Thoracic aorta (tissue), 2 donors: ENCODE results near the gene GNG2. TPM values are rescaled to one million over a fixed set of nuclear protein-coding genes. Genes with fewer than 3 reads are reported as not detected.

Experiments used
- ATAC-seq: fragments of 150-250 bp; one replicate; pipeline ENCODE4 v1.8.0; 2017; ENCODE audit warnings: low read depth; ENCODE audit not compliant: insufficient number of reproducible peaks, low FRiP score
- DNase-seq: peaks from one replicate; pipeline ENCODE4 v3.0.0-alpha.2; 2020; ENCODE audit warnings: low spot score
- H3K27ac ChIP-seq, 2 donors: fragments of 200-600 bp; sonication (generic); 1 replicate in 1 of 2; 2 replicates in 1 of 2; pipeline ENCODE4 v1.5.1; 2016; ENCODE audit warnings: mild to moderate bottlenecking in 2 of 2, moderate library complexity in 2 of 2
- H3K27me3 ChIP-seq: fragments of 200-600 bp; sonication (generic); replicated peaks from 2 replicates; pipeline ENCODE4 v1.6.0; 2016; ENCODE audit warnings: mild to moderate bottlenecking; ENCODE audit not compliant: insufficient read depth
- H3K36me3 ChIP-seq: fragments of 200-600 bp; sonication (generic); one replicate; pipeline ENCODE4 v1.5.1; 2016
- H3K4me1 ChIP-seq, 2 donors: fragments of 200-600 bp; sonication (generic); 1 replicate in 1 of 2; 2 replicates in 1 of 2; pipeline versions ENCODE4 v1.5.1 to v1.6.0; 2016; ENCODE audit warnings: low read depth in 2 of 2, mild to moderate bottlenecking in 1 of 2; ENCODE audit not compliant: control insufficient read depth in 1 of 2
- H3K4me3 ChIP-seq: fragments of 200-600 bp; sonication (generic); 2 replicates; pipeline ENCODE4 v1.5.1; 2016; ENCODE audit warnings: mild to moderate bottlenecking
- H3K9me3 ChIP-seq: fragments of 200-600 bp; sonication (generic); 2 replicates; pipeline ENCODE4 v1.5.1; 2016
- CTCF ChIP-seq: fragments of 200-600 bp; sonication (generic); IDR thresholded peaks from one replicate; pipeline ENCODE4 v1.5.1; 2019; ENCODE audit warnings: antibody characterized with exemption
- total RNA-seq, 2 donors: library from RNA; depleted of rRNA; stranded (reverse); fragments of >200 nt; gene quantifications; one replicate each; pipeline versions ENCODE4 v1.1.0 to v1.2.3, GENCODE V29; 2016

The GNG2 gene
- total RNA-seq, 2 donors from 2014 or later, result 8.7 to 9.3 TPM

- TF ChIP-seq CTCF, result no peak
- H3K4me1 ChIP-seq, result peaks cover 0 to 5% of the 10 kb centered on the region in 2 donors
- no peak overlapping the region for H3K27ac ChIP-seq
- no peaks in the 10 kb centered on the region for H3K36me3 ChIP-seq
- no peaks in the 10 kb centered on the region for H3K27me3 ChIP-seq
- no peaks in the 10 kb centered on the region for H3K9me3 ChIP-seq
- ATAC-seq (no peak), DNase-seq (no peak)
- no peak overlapping the region for H3K4me3 ChIP-seq
These were observed 9.1 kb downstream of the GNG2 start for GRCh38 chr14:51869411-51870100.

- no peak for TF ChIP-seq CTCF
- Histone ChIP-seq H3K4me3 (no peak overlapping the region), H3K36me3 (no peaks in the 10 kb centered on the region), H3K9me3 (no peaks in the 10 kb centered on the region), H3K4me1 (peaks cover 0 to 5% of the 10 kb centered on the region in 2 donors), H3K27ac (no peak overlapping the region), H3K27me3 (no peaks in the 10 kb centered on the region)
- ATAC-seq (no peak), DNase-seq (no peak)
These were observed 10.2 kb downstream of the GNG2 start for GRCh38 chr14:51870606-51871005.

DNA sequence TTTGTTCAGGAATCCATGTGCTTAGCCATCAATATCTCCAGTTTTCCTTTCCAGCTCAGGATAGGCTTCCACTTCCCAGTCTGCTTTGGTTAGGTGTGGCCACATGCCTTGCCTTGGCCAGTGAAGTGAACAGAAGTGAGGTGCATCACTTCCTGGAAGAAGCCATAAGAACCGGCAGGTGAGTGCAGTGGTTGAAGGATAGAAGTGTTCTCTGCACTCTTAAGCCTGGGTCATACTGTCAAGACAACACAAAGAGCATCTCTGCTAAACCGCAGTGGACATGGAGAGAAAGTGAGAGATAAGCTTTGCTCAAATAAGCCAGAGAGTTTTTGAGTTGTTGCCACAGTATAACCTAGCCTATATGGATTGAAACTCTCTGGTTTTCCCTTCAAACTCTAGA, 11.4 kb downstream of the GNG2 start:
- Histone ChIP-seq H3K36me3 (no peaks in the 10 kb centered on the region), H3K9me3 (no peaks in the 10 kb centered on the region), H3K4me3 (no peak overlapping the region), H3K27ac (no peak overlapping the region), H3K27me3 (no peaks in the 10 kb centered on the region), H3K4me1 (peaks cover 0 to 5% of the 10 kb centered on the region in 2 donors)
- ATAC-seq (no peak), DNase-seq (no peak)
- TF ChIP-seq CTCF, result no peak

- ATAC-seq (no peak), DNase-seq (no peak)
- no peak for TF ChIP-seq CTCF
- no peaks in the 10 kb centered on the region for H3K36me3 ChIP-seq
- no peak overlapping the region for H3K27ac ChIP-seq
- H3K4me1 ChIP-seq, result peaks cover 0 to 5% of the 10 kb centered on the region in 2 donors
- H3K4me3 ChIP-seq, result no peak overlapping the region
- no peaks in the 10 kb centered on the region for H3K9me3 ChIP-seq
- H3K27me3 ChIP-seq, result no peaks in the 10 kb centered on the region
These were observed 12.0 kb downstream of the GNG2 start for GRCh38 chr14:51872396-51872795.

DNA sequence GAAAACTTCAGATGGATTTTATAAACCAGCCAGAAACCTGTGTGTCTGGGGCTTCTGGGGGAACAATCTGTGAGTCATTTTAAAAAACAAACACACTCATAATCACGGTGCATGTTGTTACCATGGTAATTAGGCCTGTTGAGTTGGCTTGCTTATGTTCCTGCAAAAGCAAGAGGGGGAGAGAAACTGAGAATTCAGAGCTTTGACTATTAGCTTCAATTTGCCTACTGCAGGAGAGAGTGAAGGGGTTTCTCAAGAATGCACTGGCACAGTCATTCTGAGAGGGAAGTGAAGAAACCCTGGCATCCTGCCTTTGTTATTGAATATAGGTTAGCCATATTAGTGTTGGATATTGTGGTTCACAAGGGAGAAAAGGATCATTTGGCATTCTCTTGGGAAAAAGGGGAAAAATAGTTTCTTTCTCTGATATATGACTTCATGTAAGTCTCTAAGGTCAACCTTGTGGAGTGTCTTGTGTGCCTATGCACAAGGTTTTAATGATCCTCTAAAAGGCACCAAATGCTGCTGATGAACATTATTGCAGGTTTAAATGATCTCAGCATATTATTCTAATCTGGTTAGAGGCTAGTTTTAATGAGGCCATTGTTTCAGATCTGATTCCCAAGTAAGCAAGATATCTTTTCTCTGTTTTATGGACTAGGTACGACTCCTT, 12.9 kb downstream of the GNG2 start:
- Histone ChIP-seq H3K27me3 (no peaks in the 10 kb centered on the region), H3K9me3 (no peaks in the 10 kb centered on the region), H3K36me3 (no peaks in the 10 kb centered on the region), H3K4me1 (peaks cover 0 to 5% of the 10 kb centered on the region in 2 donors), H3K4me3 (no peak overlapping the region), H3K27ac (no peak overlapping the region)
- no peak for DNase-seq
- TF ChIP-seq CTCF, result no peak
- ATAC-seq, result no peak
